Liver (tissue), 9 donors: Measurements from ENCODE around the gene MR1. TPM values are rescaled to one million over a fixed set of nuclear protein-coding genes. Genes with fewer than 3 reads are reported as not detected.
"Not testable (repeated sequence)": the region's sequence is repeated elsewhere in the genome, so short reads cannot be mapped to it uniquely, and the experiment has no call there.

Source experiments
- DNase-seq: peaks from one replicate; pipeline ENCODE4 v3.0.0-alpha.2; 2017; ENCODE audit warnings: low spot score
- H3K27ac ChIP-seq, 2 donors: one replicate each; pipeline ENCODE4 v1.7.0; 2013; ENCODE audit warnings: inconsistent platforms in 2 of 2, low read length in 2 of 2, control low read depth in 1 of 2, low read depth in 1 of 2, mild to moderate bottlenecking in 1 of 2
- H3K27me3 ChIP-seq, 4 donors: one replicate each; pipeline versions ENCODE4 v1.6.1 to v1.7.0; 2013; ENCODE audit warnings: low read length in 3 of 4, inconsistent platforms in 1 of 4, mild to moderate bottlenecking in 1 of 4, moderate library complexity in 1 of 4; ENCODE audit not compliant: control insufficient read depth in 4 of 4, insufficient read depth in 4 of 4
- H3K36me3 ChIP-seq, 4 donors: one replicate each; pipeline versions ENCODE4 v1.6.1 to v1.7.0; 2013; ENCODE audit warnings: low read length in 3 of 4, mild to moderate bottlenecking in 3 of 4, low read depth in 1 of 4, moderate library complexity in 1 of 4; ENCODE audit not compliant: control insufficient read depth in 4 of 4, insufficient read depth in 3 of 4
- H3K4me1 ChIP-seq, 4 donors: one replicate each; pipeline versions ENCODE4 v1.6.1 to v1.7.0; 2013; ENCODE audit warnings: low read length in 3 of 4, mild to moderate bottlenecking in 3 of 4, moderate library complexity in 1 of 4; ENCODE audit not compliant: control insufficient read depth in 4 of 4, insufficient read depth in 4 of 4
- H3K4me3 ChIP-seq, 3 donors: one replicate each; pipeline versions ENCODE4 v1.6.1 to v1.7.0; 2013; ENCODE audit warnings: low read length in 3 of 3, control low read depth in 1 of 3, low read depth in 1 of 3, mild to moderate bottlenecking in 1 of 3
- H3K9ac ChIP-seq, 2 donors: one replicate each; pipeline ENCODE4 v1.7.0; 2013; ENCODE audit warnings: low read length in 2 of 2, mild to moderate bottlenecking in 2 of 2, moderate library complexity in 2 of 2, control low read depth in 1 of 2, low read depth in 1 of 2
- H3K9me3 ChIP-seq, 4 donors: one replicate each; pipeline versions ENCODE4 v1.6.1 to v1.7.0; 2013; ENCODE audit warnings: low read length in 3 of 4; ENCODE audit not compliant: control insufficient read depth in 4 of 4
- ATF3 ChIP-seq: IDR thresholded peaks from 2 replicates; pipeline ENCODE4 v1.6.1; 2016; ENCODE audit warnings: antibody characterized with exemption
- CTCF ChIP-seq: fragments of 150-350 bp; IDR thresholded peaks from 2 replicates; pipeline ENCODE4 v1.5.1; 2017; ENCODE audit warnings: improper control_type of control experiment, low read depth, low read length; ENCODE audit not compliant: missing input control
- EGR1 ChIP-seq, 2 donors: IDR thresholded peaks; 2 replicates each; pipeline ENCODE4 v1.6.1; 2016 to 2018; ENCODE audit warnings: antibody characterized with exemption in 2 of 2, low read depth in 2 of 2
- FOXA1 ChIP-seq: IDR thresholded peaks from 2 replicates; pipeline ENCODE4 v1.6.1; 2016; ENCODE audit warnings: antibody characterized with exemption
- FOXA2 ChIP-seq: IDR thresholded peaks from 2 replicates; pipeline ENCODE4 v1.6.1; 2016; ENCODE audit warnings: antibody characterized with exemption
- GABPA ChIP-seq, 2 donors: IDR thresholded peaks in 1 of 2; conservative IDR thresholded peaks in 1 of 2; 2 replicates each; pipeline ENCODE4 v1.6.1; 2016; ENCODE audit warnings: antibody characterized with exemption in 2 of 2, mild to moderate bottlenecking in 1 of 2, moderate library complexity in 1 of 2
- HNF4A ChIP-seq, 2 donors: conservative IDR thresholded peaks; 2 replicates each; pipeline ENCODE4 v1.6.1; 2016; ENCODE audit warnings: antibody characterized with exemption in 2 of 2, mild to moderate bottlenecking in 2 of 2
- HNF4G ChIP-seq: IDR thresholded peaks from 2 replicates; pipeline ENCODE4 v1.6.1; 2016; ENCODE audit warnings: antibody characterized with exemption
- JUND ChIP-seq, 2 donors: IDR thresholded peaks; 2 replicates each; pipeline ENCODE4 v1.6.1; 2016; ENCODE audit warnings: antibody characterized with exemption in 2 of 2
- MAX ChIP-seq: IDR thresholded peaks from 2 replicates; pipeline ENCODE4 v1.6.1; 2016; ENCODE audit warnings: antibody characterized with exemption
- NR2F2 ChIP-seq: IDR thresholded peaks from 2 replicates; pipeline ENCODE4 v1.6.1; 2016; ENCODE audit warnings: antibody characterized with exemption
- RAD21 ChIP-seq, 2 donors: IDR thresholded peaks; 2 replicates each; pipeline ENCODE4 v1.6.1; 2016; ENCODE audit warnings: antibody characterized with exemption in 2 of 2, mild to moderate bottlenecking in 2 of 2
- REST ChIP-seq: IDR thresholded peaks from 2 replicates; pipeline ENCODE4 v1.6.1; 2016; ENCODE audit warnings: antibody characterized with exemption, mild to moderate bottlenecking
- RXRA ChIP-seq, 2 donors: IDR thresholded peaks; 2 replicates each; pipeline ENCODE4 v1.6.1; 2017 to 2018; ENCODE audit warnings: antibody characterized with exemption in 2 of 2, mild to moderate bottlenecking in 1 of 2
- SP1 ChIP-seq: IDR thresholded peaks from 2 replicates; pipeline ENCODE4 v1.6.1; 2018; ENCODE audit warnings: antibody characterized with exemption, mild to moderate bottlenecking
- TAF1 ChIP-seq: conservative IDR thresholded peaks from 2 replicates; pipeline ENCODE4 v1.6.1; 2016; ENCODE audit warnings: antibody characterized with exemption, mild to moderate bottlenecking
- ZBTB33 ChIP-seq: IDR thresholded peaks from 2 replicates; pipeline ENCODE4 v1.6.1; 2016; ENCODE audit warnings: antibody characterized with exemption
- WGBS: extraction: QIAGEN DNeasy Blood & Tissue Kit; methylation state at CpG from one replicate; pipeline ENCODE4 v1.1.7; 2013; 5-methylcytosine and 5-hydroxymethylcytosine counted together
- polyA plus RNA-seq, 2 donors: library from polyadenylated mRNA; stranded (reverse) in 1 of 2; unstranded in 1 of 2; fragments of 200-250 nt in 1 of 2; fragments of >200 nt in 1 of 2; fragmentation: Nextera tagmentation in 1 of 2; extraction: Ambion mirVana in 1 of 2; gene quantifications; one replicate each; pipeline versions ENCODE4 v1.2.1 to v1.2.3, GENCODE V29; 2013 to 2015
- total RNA-seq, 2 donors: library from RNA; depleted of rRNA; stranded (reverse); fragments of >200 nt; gene quantifications; one replicate each; pipeline ENCODE4 v1.2.3, GENCODE V29; 2014
- donor health status: healthy.
- donor health status: healthy.
- donor health status: healthy.
- donor health status: healthy.
- donor health status: healthy.

MR1 gene
- total and polyA plus RNA-seq, 4 donors = 5.5 to 8.1 (median 6.1) TPM

- peaks cover 0 to 2% (median 0%) of the 10 kb centered on the region in 4 donors for H3K36me3 ChIP-seq
- no peak for DNase-seq
- H3K27me3 ChIP-seq = no peaks in the 10 kb centered on the region
- H3K4me3 ChIP-seq = no peak overlapping the region
- 100% methylated on average over 1 of the region's 1 CpG for WGBS
- no peaks in the 10 kb centered on the region for H3K4me1 ChIP-seq
- H3K27ac ChIP-seq = no peak overlapping the region
- TF ChIP-seq EGR1 (IDR thresholded peaks at IDR 0.05; ENCODE audit: low read depth in 2 of 2) = no peak
- no peak for TF ChIP-seq REST
- TF ChIP-seq MAX = no peak
- TF ChIP-seq CTCF = no peak
- TF ChIP-seq GABPA (IDR thresholded peaks at IDR 0.05 in 1 of 2, conservative IDR thresholded peaks at IDR 0.05 in 1 of 2) = no peak
- no peak for TF ChIP-seq SP1
- TF ChIP-seq JUND (IDR thresholded peaks at IDR 0.05) = no peak
- no peak for TF ChIP-seq NR2F2
- no peak for TF ChIP-seq FOXA2
- no peak for TF ChIP-seq ZBTB33
- no peak for TF ChIP-seq HNF4A (conservative IDR thresholded peaks at IDR 0.05)
- no peak for TF ChIP-seq FOXA1
- TF ChIP-seq TAF1 = no peak
- no peak for TF ChIP-seq RXRA (IDR thresholded peaks at IDR 0.05)
- no peak for TF ChIP-seq ATF3
- no peak for TF ChIP-seq RAD21 (IDR thresholded peaks at IDR 0.05)
- TF ChIP-seq HNF4G = no peak
- peaks cover 0 to 2% (median 0%) of the 10 kb centered on the region in 4 donors for H3K9me3 ChIP-seq
- H3K9ac ChIP-seq = no peak overlapping the region
Measured at GRCh38 chr1:181060066-181060465, 26.3 kb downstream of the MR1 start.

GRCh38 chr1:181060947-181061346 lies 27.2 kb downstream of the MR1 start:
- DNase-seq, H3K27ac ChIP-seq, H3K4me1 ChIP-seq, H3K9me3 ChIP-seq, H3K36me3 ChIP-seq, H3K4me3 ChIP-seq, H3K27me3 ChIP-seq, H3K9ac ChIP-seq: not testable (repeated sequence)
- 90% methylated on average over 4 of the region's 4 CpGs for WGBS
